Measurements from ENCODE around the gene MX2. TPM values are rescaled to one million over a fixed set of nuclear protein-coding genes. Genes with fewer than 3 reads are reported as not detected.

Gene MX2
- total and polyA plus RNA-seq, 10 of the 15 experiments (the other 5 are each of a cell fraction or from before 2014, with no cell fraction given) = 10.5 to 167 (median 46.1) TPM

GRCh38 chr21:41398831-41399230 is 37.0 kb downstream of the MX2 start:
- WGBS (ENCODE audit: insufficient coverage, insufficient replicate concordance, low lambda C conversion rate, missing lambda C conversion rate) = 98% methylated on average over 16 of the region's 16 CpGs
- in situ Hi-C loops (cut with MboI) (no loop called here), intact Hi-C loops (cut with micrococcal nuclease; ENCODE audit: unreplicated experiment) (no loop called here)
- no peak for ATAC-seq
- SMC1A ChIA-PET (ENCODE audit: uncharacterized antibody, unreplicated experiment) = no interaction called here
- CTCF ChIA-PET = no interaction called here
- Histone ChIP-seq H3K4me3 (no peak overlapping the region), H3K27me3 (replicated peaks in 1 of 2; ENCODE audit: control insufficient read depth in 2 of 2, insufficient read depth in 2 of 2, low read length in 1 of 2) (no peaks in the 10 kb centered on the region), H3K27ac (ENCODE audit: control insufficient read depth, insufficient read depth) (no peak overlapping the region), H4K20me1 (ENCODE audit: control insufficient read depth, insufficient read depth) (no peaks in the 10 kb centered on the region), H3K4me2 (ENCODE audit: control insufficient read depth, insufficient read depth) (no peak overlapping the region), H2AFZ (ENCODE audit: control insufficient read depth, low read depth, low read length) (no peak overlapping the region), H3K9ac (ENCODE audit: control insufficient read depth, insufficient read depth, low read length) (no peak overlapping the region), H3K9me3 (replicated peaks; ENCODE audit: control insufficient read depth, insufficient read depth, low read length) (no peaks in the 10 kb centered on the region), H3K4me1 (ENCODE audit: control insufficient read depth, insufficient read depth, low read length) (no peaks in the 10 kb centered on the region; the same call in 1 of the 2 replicates), H3K36me3 (ENCODE audit: control insufficient read depth in 2 of 2, insufficient read depth in 2 of 2, low read length in 1 of 2) (peaks cover 15 to 37% of the 10 kb centered on the region in 2 experiments; a peak in 3 of 4 replicates), H3K79me2 (ENCODE audit: control insufficient read depth, insufficient read depth, low read length) (no peaks in the 10 kb centered on the region)
- no TSS peak for BruUV-seq (replicated peaks)
- POLR2A ChIA-PET = no interaction called here
- no peak for TF ChIP-seq NFYA (IDR thresholded peaks at IDR 0.05; ENCODE audit: borderline replicate concordance, low read depth, low read length)
- no peak for TF ChIP-seq KDM1A (IDR thresholded peaks at IDR 0.05; ENCODE audit: borderline replicate concordance)
- no peak for TF ChIP-seq CBX3 (IDR thresholded peaks at IDR 0.05; ENCODE audit: borderline replicate concordance, low read depth)
- TF ChIP-seq YY1 (IDR thresholded peaks at IDR 0.05; ENCODE audit: low read depth, low read length) = no peak
- TF ChIP-seq BRCA1 (IDR thresholded peaks at IDR 0.05; ENCODE audit: low read depth, low read length) = no peak
- TF ChIP-seq NR2C2 (IDR thresholded peaks at IDR 0.05; ENCODE audit: borderline replicate concordance, control insufficient read depth, insufficient read length, low read depth) = no peak
- no peak for TF ChIP-seq MXI1 (IDR thresholded peaks at IDR 0.05; ENCODE audit: low read depth, low read length)
- no peak for TF ChIP-seq NBN (IDR thresholded peaks at IDR 0.05)
- no peak for TF ChIP-seq FOXK2 (IDR thresholded peaks at IDR 0.05)
- TF ChIP-seq SMARCA5 (IDR thresholded peaks at IDR 0.05) = no peak
- no peak for TF ChIP-seq ZBTB33 (IDR thresholded peaks at IDR 0.05)
- no peak for TF ChIP-seq PRDM15 (CRISPR knock-in tag; IDR thresholded peaks at IDR 0.05)
- no peak for FAIRE-seq
- RAD21 ChIA-PET (ENCODE audit: unreplicated experiment) = no interaction called here
- DNase-seq (ENCODE audit: low read depth, low spot score) = no peak

Data from GM12878 (cell line).